HG03280 (cell line): ENCODE data around the gene PPIE.
"Not testable (repeated sequence)": the region's sequence is repeated elsewhere in the genome, so short reads cannot be mapped to it uniquely, and the experiment has no call there.

Source experiments
- ATAC-seq: cut with Tn5 transposase; IDR thresholded peaks from one replicate; pipeline ENCODE4 v1.9.1; 2021; ENCODE audit warnings: mild to moderate bottlenecking, moderate library complexity; ENCODE audit not compliant: unreplicated experiment

The PPIE gene

GRCh38 chr1:39776886-39777285 is 38.2 kb downstream of the PPIE start:
- ATAC-seq: no peak

GRCh38 chr1:39777306-39777705 is 38.6 kb downstream of the PPIE start:
- ATAC-seq: no peak

- not testable (repeated sequence) for ATAC-seq
These were observed 39.2 kb downstream of the PPIE start for GRCh38 chr1:39777896-39778295.

- ATAC-seq: not testable (repeated sequence)
These were observed 39.9 kb downstream of the PPIE start for GRCh38 chr1:39778463-39779099.

GRCh38 chr1:39779137-39779536 is 40.5 kb downstream of the PPIE start:
- ATAC-seq: no peak

GRCh38 chr1:39779821-39780220 is 41.1 kb downstream of the PPIE start:
- ATAC-seq: no peak

GRCh38 chr1:39781349-39781715 is 42.6 kb downstream of the PPIE start:
- no peak for ATAC-seq

- ATAC-seq: no peak
These were observed 43.4 kb downstream of the PPIE start for GRCh38 chr1:39782103-39782502.

GRCh38 chr1:39782685-39783084 is 44.0 kb downstream of the PPIE start:
- not testable (repeated sequence) for ATAC-seq

GRCh38 chr1:39786303-39787107 is 47.8 kb downstream of the PPIE start:
- not testable (repeated sequence) for ATAC-seq

GRCh38 chr1:39787108-39787375 is 48.4 kb downstream of the PPIE start:
- not testable (repeated sequence) for ATAC-seq

- ATAC-seq: no peak
These were observed 48.8 kb downstream of the PPIE start for GRCh38 chr1:39787468-39787867.

- not testable (repeated sequence) for ATAC-seq
These were observed 49.3 kb downstream of the PPIE start for GRCh38 chr1:39787964-39788363.

GRCh38 chr1:39788426-39788757 is 49.7 kb downstream of the PPIE start:
- ATAC-seq: peak; percentile 17

- peak; percentile 50 for ATAC-seq
These were observed 50.3 kb downstream of the PPIE start, which contains the start of gene BMP8B for GRCh38 chr1:39788758-39789570. Gene BMP8B (minus strand): TSS chr1:39788865. CDS start chr1:39788485, 380 bp downstream.

GRCh38 chr1:39789571-39790110 is 51.0 kb downstream of the PPIE start:
- no peak for ATAC-seq

GRCh38 chr1:39791838-39792237 is 53.2 kb downstream of the PPIE start:
- ATAC-seq: no peak

GRCh38 chr1:39795651-39796050 is 57.0 kb downstream of the PPIE start:
- no peak for ATAC-seq

- ATAC-seq: peak; percentile 82
These were observed 60.4 kb downstream of the PPIE start for GRCh38 chr1:39798859-39799769.

GRCh38 chr1:39799770-39800470 is 61.2 kb downstream of the PPIE start:
- ATAC-seq: peak; percentile 66
